Activated CD4-positive, alpha-beta T cell treated with anti-CD3 and anti-CD28 coated beads for 24 hours (primary cell): ENCODE measurements around the gene METAP1.
"Not testable (repeated sequence)": the region's sequence is repeated elsewhere in the genome, so short reads cannot be mapped to it uniquely, and the experiment has no call there.

Experiments used
- DNase-seq, 2 donors: peaks; one replicate each; pipeline ENCODE4 v3.0.0-alpha.2; 2020; ENCODE audit warnings: low read depth in 2 of 2

The METAP1 gene

DNA sequence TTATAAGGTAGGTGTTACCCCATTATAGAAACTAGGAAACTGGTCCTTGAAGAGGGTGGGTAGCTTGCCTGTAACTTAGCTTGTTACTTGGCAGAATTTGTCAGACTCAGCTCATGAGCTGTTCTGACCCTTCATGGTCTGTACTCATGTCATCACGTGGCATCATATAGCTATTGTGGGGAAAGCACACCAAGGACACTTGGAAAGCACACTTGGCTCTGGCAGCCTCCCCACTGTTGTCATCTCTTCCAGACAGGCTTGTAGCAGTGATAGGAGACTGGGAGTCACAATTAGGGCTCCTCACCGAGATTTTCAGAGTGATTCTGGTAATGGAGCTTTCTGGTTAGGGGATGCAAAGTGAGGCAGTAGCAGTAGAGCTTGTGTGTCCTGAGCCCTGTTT, 62.7 kb downstream of the METAP1 start:
- DNase-seq = no peak

DNA sequence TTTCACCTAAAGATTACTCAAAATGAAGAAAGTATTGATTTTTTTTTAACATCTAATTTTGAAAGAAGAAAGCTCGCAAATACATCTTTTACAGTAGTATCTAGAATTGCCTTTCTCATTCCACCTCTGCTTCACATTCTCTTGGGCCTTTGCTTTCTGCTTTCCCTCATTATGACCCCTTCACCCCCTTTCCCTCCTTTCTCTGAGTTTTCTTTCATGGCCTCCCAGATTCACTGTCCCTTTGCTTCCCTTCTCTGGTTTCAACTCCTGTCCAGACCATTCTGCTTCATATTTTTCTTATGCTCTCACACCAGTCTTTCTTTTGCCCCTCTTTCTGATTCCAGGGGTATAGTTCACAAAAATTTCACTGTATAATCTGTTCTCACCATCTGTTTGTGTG, 64.0 kb downstream of the METAP1 start:
- DNase-seq = no peak

DNA sequence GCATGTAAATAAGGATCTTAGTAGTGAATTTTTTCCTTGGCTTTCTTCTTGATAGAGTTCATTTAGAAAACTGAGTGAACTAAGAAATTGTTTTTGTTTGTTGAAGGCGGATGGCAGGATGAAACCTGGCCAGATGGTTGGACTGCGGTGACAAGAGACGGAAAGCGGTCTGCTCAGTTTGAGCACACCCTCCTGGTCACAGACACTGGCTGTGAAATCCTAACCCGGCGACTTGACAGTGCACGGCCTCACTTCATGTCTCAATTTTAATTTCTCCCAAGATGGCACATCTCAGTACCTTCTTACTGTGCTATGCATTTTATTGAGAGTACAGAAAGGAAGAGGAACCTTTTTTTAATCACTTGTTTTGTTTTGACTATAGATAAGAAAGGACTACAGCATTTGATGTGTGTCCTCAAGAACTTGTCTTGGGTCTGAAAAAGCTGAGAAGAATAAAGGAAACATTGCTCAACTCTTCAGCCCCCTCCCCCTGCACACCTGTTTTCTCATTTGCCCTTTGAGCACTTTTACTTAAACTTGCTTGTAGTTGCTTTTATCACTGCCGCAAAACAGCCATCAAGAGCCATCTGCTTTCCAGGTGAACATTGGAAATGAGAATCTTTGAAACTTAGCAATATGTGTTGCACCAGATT, 65.7 kb downstream of the METAP1 start:
- no peak for DNase-seq

DNA sequence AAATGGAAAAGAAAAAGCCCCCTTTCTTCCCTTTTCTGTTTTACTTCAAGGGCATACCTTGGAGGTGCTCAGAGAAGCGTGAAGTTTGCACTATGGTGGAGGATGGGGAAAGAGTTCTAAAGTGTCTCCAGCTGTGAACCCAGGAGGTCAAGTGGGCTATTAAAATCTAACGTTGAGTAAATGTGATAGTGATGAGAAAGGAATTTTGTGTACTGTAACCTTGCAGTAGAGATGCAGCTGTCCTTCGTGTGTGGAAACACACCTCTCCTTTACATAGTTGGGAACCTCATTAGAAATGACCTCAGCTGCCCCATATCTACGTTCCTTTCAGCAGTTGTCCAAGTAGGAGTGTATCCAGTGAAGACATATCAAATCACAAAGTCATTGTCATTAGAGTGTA, 66.6 kb downstream of the METAP1 start:
- DNase-seq = no peak

DNA sequence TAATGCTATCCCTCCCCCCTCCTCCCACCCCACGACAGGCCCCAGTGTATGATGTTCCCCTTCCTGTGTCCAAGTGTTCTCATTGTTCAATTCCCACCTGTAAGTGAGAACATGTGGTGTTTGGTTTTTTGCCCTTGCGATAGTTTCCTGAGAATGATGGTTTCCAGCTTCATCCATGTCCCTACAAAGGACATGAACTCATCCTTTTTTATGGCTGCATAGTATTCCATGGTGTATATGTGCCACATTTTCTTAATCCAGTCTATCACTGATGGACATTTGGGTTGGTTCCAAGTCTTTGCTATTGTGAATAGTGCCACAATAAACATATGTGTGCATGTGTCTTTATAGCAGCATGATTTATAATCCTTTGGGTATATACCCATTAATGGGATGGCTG, 70.0 kb downstream of the METAP1 start:
- not testable (repeated sequence) for DNase-seq

DNA sequence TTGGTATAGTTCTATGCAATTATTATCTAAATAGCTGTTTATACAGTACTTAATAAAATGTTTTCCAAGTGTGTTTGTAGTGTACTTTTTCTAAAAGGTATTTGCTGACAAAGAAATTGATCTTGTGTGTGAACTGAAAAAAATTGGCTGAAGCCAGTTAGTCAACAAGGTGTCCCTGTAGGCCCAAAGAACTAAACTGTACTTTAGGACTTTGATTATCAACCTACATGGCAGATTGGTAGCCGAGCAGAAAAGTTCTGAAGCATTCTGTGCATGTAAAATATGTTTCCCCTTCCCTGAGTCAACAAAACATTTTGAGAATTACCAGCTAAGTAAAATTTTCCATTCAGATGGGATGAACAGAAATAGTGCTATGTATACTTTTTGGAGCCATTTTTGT, 72.1 kb downstream of the METAP1 start:
- DNase-seq = no peak

DNA sequence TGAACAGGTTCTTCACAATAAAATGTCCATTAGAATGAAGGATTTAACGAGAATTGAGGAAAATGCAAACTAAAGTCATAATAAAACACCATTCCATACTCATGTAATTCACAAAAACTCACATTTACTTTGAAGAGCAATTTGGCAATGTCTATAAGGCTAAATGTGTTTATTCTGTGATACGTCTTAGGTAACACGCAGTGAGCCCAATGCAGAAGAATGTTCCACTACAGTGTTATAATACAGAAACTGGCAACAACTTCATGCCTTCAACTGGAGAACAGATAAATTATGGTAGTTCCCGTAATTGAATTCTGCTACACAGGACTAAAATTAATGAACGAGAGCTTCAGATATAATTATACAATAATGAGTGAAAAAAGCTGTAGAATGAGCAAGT, 75.6 kb downstream of the METAP1 start:
- no peak for DNase-seq

DNA sequence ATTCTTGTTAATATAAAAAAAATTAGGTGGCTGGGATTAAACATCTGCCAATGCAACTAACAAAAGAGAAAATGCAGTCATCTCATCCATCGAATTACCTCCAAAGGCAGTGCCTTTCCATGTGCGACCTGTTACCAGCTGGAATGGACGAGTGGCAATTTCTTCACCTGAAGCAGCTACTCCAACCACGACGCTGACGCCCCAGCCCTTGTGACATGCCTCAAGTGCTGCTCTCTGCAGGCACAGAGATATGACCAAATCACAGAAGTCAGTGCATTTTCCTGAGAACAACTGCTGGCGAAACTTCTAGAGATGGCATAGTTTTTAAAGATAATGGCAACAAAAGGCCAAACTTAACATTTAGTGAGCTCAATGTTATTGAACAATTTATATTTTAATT, 79.3 kb downstream of the METAP1 start:
- DNase-seq = no peak

DNA sequence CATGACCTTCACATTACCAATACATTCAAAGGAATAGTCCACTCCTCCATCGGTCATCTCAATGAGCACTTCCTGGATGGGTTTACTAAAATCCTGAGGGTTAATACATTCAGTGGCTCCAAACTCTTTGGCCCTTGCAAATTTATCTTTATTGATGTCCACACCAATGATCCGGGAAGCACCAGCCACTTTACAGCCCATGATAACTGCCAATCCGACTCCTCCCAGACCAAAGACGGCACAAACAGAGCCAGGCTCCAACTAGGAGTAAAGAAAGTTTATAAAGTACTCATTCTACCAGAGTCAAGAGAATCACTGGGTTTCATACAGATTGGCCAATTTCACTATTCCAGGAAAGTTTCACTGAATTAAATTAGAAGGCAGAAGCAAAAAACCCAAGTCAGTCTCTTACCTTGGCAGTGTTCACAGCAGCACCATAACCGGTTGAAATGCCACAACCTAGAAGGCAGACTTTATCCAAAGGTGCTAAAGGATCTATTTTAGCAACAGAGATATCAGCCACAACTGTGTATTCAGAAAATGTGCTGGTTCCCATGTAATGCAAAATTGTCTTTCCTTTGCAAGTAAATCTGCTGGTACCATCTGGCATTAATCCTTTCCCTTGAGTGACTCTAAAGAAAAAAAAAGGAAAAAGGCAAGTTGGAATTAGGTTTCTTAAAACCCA, 80.9 kb downstream of the METAP1 start:
- no peak for DNase-seq

DNA sequence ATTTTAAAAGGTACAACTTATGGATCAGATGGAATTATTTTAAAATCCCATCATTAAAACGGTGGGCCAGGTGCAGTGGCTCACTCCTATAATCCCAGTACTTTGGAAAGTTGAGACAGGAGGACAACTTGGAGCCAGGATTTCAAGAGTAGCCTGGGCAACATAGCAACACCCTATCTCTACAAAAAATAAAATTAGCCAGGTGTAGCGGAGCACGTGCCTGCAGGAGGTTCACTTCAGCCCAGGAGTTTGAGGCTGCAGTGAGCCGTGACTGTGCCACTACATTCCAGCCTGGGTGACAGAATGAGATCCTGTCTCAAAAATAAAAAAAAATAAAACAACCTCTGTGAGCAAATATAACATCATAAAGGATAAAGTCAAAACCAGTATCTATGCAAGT, 81.7 kb downstream of the METAP1 start:
- no peak for DNase-seq

DNA sequence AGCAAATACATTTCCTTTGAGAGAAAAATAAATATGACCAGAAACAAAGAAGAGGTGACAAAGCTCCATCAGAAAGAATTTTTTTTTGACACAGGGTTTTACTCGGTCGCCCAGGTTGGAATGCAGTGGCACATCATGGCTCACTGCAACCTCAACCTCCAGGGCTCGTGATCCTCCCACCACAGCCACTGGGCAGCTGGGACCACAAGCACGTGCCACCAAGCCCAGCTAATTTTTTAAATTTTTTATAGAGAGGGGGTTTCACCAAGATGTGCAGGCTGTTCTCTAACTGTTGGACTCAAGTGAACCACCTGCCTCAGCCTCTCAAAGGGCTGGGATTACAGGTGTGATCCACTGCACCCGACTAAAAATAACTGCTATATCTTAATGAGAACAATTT, 82.8 kb downstream of the METAP1 start:
- no peak for DNase-seq

DNA sequence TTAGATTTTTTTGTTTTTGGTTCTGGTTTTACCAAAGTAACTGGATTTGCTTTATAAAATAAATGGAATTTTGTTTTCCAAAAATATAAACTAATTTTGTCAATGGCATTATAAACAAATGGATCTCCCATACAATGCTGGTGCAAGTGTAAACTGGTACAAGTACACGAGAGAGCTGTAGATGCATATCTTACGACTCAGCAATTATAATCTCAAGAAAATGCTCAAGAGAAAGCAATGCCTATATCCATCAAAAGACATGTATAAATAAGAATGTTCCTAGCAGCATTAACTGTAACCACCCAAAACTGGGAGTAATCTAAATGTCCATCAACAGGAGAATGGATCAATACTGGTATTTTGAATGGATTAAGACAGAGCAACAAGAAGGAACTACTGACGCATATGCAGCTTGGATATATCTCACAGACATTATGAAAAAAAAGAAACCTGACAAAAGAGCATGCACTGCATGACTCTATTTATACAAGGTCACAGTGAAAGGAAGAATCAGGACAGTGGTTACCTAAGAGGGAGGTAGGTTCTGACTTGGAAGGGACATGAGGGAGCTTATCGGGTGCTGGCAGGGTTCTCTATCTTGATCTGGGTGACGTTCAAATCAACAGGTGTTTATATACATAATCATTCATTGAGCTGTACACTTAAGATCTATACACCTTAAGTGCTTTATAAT, 83.6 kb downstream of the METAP1 start:
- no peak for DNase-seq

DNA sequence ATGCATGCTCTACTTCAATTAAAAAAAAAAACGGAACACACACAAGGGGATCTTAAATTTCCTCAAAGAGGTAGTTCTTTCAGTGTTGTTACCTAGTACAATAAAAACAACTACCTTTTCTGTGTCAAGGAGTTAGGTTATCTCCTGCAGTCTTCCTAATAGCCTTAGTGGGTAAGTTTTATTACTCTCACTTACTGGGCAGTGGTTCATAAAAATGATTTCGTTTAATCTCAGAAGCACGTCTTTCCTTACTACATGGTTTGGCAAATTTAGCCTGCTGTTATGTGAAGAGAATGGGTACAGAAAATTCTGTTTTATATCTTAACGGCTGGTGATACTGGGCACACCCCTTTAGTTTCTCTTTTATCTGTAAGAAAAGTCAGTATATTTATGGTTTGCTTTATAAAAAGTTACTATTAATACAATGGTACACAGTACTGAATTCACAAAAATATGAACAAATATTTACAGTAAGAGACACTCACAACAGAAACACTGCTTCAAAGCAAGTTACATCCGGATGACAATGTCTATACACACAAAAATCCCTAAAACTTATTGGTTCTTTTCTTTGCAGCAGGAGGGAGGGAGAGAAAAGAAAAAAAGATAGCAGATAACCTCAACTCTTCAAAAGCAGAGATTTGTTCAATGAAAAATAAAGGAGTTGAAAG, 84.2 kb downstream of the METAP1 start:
- no peak for DNase-seq

DNA sequence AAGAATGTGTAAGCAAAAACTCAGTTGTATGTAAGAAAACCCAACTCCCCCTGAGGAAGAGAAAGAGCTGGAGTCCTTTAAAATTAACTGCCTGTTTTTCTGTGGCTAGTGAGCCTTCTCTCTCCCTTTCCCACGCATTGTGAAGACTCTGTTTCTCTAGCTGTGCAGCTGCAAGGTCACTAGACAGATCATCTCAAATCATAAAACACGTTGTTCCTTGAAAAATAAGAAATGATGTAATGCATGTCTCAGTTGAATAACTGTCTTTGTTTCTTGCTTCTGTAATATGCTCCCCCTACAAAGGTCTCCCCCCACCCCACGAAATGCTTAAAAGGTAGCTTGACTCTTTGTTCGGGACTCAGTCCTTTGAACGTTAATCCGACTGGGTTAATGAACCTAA, 85.3 kb downstream of the METAP1 start:
- not testable (repeated sequence) for DNase-seq

DNA sequence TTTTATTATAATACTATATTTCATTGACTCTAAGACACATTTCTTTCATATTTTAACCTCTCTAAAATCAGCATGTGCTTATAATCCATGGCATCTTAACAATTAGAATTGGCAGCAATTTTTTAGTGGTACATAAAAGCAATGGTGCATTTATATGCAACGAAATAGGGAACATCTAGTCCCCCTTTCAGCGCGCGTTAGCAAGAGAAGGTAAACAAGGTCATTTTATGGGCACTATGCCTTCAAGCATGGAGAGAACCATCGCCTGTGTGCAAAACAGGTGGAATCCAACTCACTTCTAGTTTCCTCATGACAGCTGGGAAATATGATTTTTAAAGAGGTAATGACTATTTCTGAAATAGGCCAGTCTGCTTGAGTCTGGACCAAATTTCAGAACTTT, 86.7 kb downstream of the METAP1 start:
- no peak for DNase-seq

DNA sequence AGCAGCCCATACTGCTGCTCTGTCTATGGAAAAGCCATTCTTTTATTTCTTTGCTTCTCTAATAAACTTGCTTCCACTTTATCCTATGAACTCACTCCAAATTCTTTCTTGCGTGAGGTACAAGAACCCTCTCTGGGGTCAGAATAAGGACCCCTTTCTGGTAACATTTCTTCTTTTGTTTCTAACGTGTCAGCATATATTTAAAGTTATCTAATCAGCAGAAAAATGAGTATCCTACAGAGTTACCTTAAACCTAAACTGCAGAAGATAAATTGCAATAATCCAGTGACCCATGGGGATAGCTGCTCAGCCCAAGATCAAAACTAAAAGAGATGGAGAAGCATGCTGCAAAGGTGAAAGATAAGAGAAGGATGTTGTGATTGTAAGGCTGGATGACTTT, 89.1 kb downstream of the METAP1 start:
- DNase-seq = no peak

DNA sequence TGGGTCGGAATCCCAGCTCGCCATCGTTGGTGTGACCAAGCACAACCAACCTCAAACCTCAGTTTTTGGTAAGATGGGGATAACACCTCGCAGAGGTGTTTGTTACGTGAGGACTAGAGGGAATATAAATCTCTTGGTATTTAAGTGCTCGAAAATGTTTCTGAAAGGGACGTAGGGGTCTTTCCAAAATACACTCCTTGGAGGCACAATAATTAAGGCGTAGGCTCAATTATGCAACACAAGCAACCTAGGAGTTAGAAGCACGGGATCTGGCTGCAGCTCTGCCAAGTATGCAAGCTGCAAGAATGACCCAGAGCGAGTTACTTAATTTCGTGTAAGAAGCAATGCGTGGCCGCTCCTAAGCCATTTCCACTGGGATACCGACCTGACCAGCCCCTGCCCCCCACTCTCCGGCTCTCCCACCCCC, 92.5 kb downstream of the METAP1 start:
- no peak for DNase-seq

DNA sequence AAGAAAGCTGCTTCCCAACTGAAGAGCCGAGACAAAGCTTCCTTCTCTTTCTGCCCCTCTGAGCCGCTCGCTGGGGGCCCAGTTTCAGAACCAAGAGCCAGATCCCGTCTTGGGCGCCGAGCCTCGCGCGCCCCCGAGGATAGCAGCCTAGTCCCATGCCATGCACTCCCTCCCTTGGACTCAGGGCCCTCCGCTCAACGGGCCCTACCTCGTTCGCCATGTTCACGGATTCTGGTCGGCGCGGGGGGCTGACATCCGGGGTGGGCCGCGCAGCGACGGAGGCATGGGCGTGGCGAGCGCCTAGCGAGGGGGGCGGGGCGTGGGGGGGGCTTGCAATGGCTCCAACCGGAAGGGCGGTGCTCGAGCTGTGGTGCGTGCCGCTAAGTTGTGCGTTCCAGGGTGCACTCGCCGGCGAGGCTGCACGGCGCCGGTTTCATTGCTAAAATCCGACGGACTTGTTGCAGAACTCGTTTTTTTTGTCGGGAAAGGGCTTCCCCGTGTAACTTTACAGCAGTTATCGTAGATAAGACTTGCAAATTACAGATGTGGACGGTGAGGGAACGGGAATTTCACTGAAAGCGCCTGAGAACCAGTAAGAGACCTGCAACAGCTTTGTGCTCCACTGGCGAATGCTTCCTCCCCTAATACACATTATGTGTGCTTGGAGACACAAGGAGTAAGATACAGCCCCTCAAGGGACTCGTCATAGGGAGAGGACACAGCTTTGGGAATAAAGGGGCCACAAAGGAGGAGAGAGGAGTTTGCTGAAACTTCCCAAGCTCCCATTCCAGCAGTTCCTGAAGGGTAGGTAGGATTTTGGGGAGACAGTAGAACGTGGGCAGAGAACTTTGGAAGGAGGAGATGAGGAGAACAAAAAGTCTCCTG, 93.2 kb downstream of the METAP1 start, which contains the start of gene ADH5:
TSS of gene ADH5 (minus strand) at position 308 of the 885 bp plus-strand sequence. CDS start at position 220, 88 bp downstream.
- DNase-seq = peak; percentile 88 to 89

DNA sequence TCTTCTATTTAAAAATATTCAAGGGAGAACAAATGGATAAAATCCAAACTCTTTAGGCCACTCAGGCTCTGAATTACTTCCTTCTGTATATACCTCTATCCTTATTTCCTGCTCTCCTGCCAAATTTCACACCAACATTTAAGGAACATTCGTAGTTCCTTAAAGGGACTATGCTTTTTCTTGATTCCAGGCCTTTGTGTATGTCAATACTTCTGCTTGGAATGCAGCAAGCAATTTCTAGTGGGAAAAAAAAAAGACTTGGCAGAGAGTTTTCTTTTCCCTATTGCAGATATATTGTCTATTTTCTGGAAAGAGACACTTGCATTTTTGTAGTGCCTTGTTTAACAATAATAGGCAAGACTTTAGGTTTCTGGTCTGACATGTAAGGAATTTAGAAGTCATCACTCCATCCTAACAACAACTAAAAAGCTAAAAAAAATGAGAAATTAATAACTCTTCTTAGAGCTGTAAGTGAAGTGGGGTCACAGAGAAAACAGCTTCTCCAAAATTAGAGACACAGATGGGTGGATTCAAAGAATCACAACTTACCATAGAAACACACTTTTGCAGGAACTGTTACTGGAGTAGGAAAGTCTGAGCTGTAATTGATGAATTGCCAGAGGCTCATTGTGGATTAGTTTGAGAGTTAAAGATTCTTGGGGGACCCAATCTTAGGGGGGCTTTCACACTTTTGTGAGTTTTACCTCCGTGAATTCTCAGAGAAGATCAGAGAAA, 95.1 kb downstream of the METAP1 start:
- no peak for DNase-seq

DNA sequence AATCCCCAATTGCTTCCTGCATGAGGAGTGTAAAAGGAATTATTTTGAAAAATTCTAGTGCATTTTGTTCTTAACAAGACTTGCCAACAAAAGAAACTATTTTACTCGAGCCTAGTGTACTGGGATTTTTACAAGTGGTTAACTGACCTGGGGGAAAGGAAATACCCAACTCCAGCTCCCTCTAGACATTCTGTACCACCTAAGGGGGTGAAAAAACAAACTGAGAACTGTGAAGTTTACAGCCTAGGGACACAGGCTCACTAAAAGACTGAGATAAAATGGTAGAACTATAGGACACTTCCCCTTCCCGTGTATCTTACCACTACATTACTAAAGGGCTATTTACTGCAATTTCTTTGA, 95.7 kb downstream of the METAP1 start:
- no peak for DNase-seq

DNA sequence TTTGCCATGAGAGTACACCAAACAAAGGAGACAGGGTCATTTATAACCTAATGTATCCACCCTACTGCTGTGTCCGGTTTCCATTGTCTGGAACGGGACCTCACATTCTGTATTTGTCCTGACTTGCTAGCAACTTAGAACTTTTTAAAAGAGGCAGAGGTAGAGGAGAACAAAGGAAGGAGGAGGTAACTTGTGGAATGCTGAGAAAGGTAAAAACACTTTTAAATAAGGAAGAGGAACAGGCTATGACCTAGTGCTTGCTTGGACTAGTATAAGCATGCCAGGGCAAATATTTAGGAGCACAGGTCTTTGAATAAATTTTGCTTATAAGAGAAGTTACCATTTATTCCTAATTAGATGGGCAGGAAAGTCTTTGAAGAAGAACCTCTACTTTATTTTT, 96.3 kb downstream of the METAP1 start:
- not testable (repeated sequence) for DNase-seq
